Measurements from ENCODE around the gene ZBTB20. TPM values are rescaled to one million over a fixed set of nuclear protein-coding genes. Genes with fewer than 3 reads are reported as not detected.

ZBTB20 gene
- total RNA-seq, 1 experiment from 2014 or later: 10.7 TPM

- TF ChIP-seq, protein P1, sequence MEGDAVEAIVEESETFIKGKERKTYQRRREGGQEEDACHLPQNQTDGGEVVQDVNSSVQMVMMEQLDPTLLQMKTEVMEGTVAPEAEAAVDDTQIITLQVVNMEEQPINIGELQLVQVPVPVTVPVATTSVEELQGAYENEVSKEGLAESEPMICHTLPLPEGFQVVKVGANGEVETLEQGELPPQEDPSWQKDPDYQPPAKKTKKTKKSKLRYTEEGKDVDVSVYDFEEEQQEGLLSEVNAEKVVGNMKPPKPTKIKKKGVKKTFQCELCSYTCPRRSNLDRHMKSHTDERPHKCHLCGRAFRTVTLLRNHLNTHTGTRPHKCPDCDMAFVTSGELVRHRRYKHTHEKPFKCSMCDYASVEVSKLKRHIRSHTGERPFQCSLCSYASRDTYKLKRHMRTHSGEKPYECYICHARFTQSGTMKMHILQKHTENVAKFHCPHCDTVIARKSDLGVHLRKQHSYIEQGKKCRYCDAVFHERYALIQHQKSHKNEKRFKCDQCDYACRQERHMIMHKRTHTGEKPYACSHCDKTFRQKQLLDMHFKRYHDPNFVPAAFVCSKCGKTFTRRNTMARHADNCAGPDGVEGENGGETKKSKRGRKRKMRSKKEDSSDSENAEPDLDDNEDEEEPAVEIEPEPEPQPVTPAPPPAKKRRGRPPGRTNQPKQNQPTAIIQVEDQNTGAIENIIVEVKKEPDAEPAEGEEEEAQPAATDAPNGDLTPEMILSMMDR (IDR thresholded peaks at IDR 0.05; ENCODE audit: unreplicated experiment): no peak
- Mint-ChIP-seq H3K9me3 (ENCODE audit: unreplicated experiment) (no peaks in the 10 kb centered on the region), H3K4me1 (ENCODE audit: insufficient read depth, unreplicated experiment) (no peaks in the 10 kb centered on the region), H3K27me3 (ENCODE audit: insufficient read depth, unreplicated experiment) (no peaks in the 10 kb centered on the region), H3K27ac (ENCODE audit: low read depth, unreplicated experiment) (no peak overlapping the region), H3K4me3 (ENCODE audit: unreplicated experiment) (no peak overlapping the region), H3K36me3 (ENCODE audit: insufficient read depth, unreplicated experiment) (no peaks in the 10 kb centered on the region)
- no peak for DNase-seq (ENCODE audit: unreplicated experiment)
- no TSS peak for BruUV-seq (replicated peaks)
- intact Hi-C loops (cut with micrococcal nuclease): no loop called here
- ChIA-PET POLR2A (no interaction called here), CTCF (interaction anchor here (0.6 kb wide), 2 partner anchors 34 to 169 kb away, joined by 3 read pairs; no protein-coding TSS in a partner anchor)
These were observed 142.6 kb downstream of the ZBTB20 start for GRCh38 chr3:115004201-115005140.

DNA sequence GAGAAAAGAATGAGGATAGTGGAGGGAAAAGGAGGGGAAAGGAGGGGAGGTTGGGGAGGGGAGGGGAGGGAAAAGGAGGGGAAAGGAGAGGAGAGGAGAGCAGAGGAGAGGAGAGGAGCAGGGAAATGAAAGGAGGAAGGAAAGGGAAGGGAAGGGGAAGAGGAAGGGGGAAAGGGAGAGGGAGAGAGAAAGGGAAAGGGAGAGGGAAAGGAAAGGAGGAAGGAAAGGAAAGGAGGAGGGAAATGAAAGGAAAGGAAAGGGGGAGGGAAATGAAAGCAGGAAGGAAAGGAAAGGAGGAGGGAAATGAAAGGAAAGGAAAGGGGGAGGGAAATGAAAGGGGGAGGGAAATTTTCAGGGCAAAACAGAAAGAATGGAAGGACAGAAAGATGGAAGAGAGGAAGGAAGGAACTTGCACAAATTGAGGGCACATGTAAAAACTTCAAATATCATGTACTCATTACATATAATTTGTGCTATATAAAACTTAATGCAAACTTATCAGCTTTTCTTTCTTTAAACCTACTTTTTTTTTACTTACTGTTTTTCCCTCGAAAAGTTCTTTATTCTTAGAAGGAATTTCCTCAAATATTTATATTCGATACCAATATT is 148.0 kb downstream of the ZBTB20 start:
- Mint-ChIP-seq H3K9me3 (ENCODE audit: unreplicated experiment) (no peaks in the 10 kb centered on the region), H3K27ac (ENCODE audit: low read depth, unreplicated experiment) (no peak overlapping the region), H3K4me3 (ENCODE audit: unreplicated experiment) (no peak overlapping the region), H3K4me1 (ENCODE audit: insufficient read depth, unreplicated experiment) (no peaks in the 10 kb centered on the region), H3K27me3 (ENCODE audit: insufficient read depth, unreplicated experiment) (no peaks in the 10 kb centered on the region), H3K36me3 (ENCODE audit: insufficient read depth, unreplicated experiment) (no peaks in the 10 kb centered on the region)
- TF ChIP-seq, protein P1 (IDR thresholded peaks at IDR 0.05; ENCODE audit: unreplicated experiment): no peak
- ChIA-PET POLR2A (interaction anchor here (0.6 kb wide), 1 partner anchor 149 kb away, joined by 3 read pairs; no protein-coding TSS in a partner anchor), CTCF (interaction anchor here (1.1 kb wide), 1 partner anchor 80 kb away, joined by 3 read pairs; no protein-coding TSS in a partner anchor)
- intact Hi-C loops (cut with micrococcal nuclease): no loop called here
- no peak for DNase-seq (ENCODE audit: unreplicated experiment)
- no TSS peak for BruUV-seq (replicated peaks)

DNA sequence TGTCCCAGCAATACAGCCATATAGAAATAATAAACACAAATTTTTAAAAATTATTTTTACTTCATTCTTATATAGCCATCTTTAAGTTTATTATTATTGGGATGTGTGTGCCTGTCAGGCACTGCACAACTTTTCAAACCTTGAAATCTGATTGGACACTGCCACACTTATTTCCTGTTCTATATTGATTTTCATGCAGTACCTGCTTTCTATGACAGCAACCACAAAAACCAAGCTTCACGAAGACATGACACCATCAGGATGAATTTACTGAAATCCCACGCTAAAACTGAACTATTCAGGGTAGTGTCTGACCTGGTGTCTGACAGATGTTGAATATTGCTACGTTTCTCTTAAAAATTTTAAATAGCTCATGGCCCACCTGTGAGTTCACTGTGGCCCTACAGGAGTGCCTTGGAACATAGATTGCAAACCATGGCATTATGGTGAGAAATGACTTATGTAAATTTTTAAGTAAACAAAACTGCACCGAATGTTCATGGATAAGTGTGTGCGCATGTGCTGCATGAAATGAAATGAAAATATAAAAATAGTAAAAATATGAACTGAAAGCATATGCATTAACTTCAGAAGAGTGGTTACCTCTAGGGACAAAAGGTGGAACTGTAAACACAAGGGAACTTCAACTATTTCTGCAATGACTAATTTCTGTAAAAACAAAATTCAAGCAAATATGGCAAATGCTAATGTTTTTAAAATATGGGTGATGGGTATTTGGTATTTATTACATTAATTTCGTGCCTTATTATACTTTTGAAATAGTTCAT is 152.3 kb downstream of the ZBTB20 start:
- TF ChIP-seq, protein P1 (IDR thresholded peaks at IDR 0.05; ENCODE audit: unreplicated experiment): no peak
- no peak for DNase-seq (ENCODE audit: unreplicated experiment)
- CTCF ChIA-PET: no interaction called here
- Mint-ChIP-seq H3K4me1 (ENCODE audit: insufficient read depth, unreplicated experiment) (no peaks in the 10 kb centered on the region), H3K36me3 (ENCODE audit: insufficient read depth, unreplicated experiment) (no peaks in the 10 kb centered on the region), H3K27ac (ENCODE audit: low read depth, unreplicated experiment) (no peak overlapping the region), H3K9me3 (ENCODE audit: unreplicated experiment) (peaks cover 7% of the 10 kb centered on the region), H3K4me3 (ENCODE audit: unreplicated experiment) (no peak overlapping the region), H3K27me3 (ENCODE audit: insufficient read depth, unreplicated experiment) (no peaks in the 10 kb centered on the region)
- no TSS peak for BruUV-seq (replicated peaks)
- intact Hi-C loops (cut with micrococcal nuclease): no loop called here
- POLR2A ChIA-PET: interaction anchor here (0.6 kb wide), 1 partner anchor 9 kb away, joined by 3 read pairs; no protein-coding TSS in a partner anchor

Measured in MCF 10A (cell line).